PC-9 (cell line): ENCODE measurements around the gene MARCHF3.

Experiments used
- EZH2 ChIP-seq: fragments of 200-600 bp; sonication (generic); IDR thresholded peaks from 2 replicates; pipeline ENCODE4 v1.8.0; 2017; ENCODE audit warnings: antibody characterized with exemption, low read depth
- TF ChIP-seq, protein P1 (sequence below): fragments of 200-600 bp; sonication (generic); conservative IDR thresholded peaks from 2 replicates; pipeline ENCODE4 v1.6.1; 2017; ENCODE audit warnings: mixed run types, antibody characterized with exemption, mild to moderate bottlenecking, moderate library complexity

DNA sequence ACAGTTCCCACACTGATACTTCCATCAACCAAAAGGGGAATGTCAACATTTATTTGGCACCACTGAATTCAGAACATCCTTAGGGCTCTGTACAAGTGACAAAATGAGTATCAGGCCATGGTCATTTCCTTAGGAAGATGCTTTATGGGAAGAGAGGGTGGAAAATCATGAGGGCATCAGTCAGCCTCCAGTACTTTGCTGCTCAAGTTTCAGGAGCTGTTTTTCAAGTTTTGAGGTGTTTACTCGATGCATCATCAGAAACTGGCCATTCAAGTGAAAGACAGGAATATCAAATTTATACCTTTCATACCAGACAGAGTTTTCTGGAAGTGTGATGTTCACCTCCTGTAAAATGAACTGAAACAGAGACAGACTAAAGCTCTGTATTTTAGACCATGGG, 21.2 kb upstream of the MARCHF3 start:
- TF ChIP-seq EZH2 = no peak
- TF ChIP-seq, protein P1, sequence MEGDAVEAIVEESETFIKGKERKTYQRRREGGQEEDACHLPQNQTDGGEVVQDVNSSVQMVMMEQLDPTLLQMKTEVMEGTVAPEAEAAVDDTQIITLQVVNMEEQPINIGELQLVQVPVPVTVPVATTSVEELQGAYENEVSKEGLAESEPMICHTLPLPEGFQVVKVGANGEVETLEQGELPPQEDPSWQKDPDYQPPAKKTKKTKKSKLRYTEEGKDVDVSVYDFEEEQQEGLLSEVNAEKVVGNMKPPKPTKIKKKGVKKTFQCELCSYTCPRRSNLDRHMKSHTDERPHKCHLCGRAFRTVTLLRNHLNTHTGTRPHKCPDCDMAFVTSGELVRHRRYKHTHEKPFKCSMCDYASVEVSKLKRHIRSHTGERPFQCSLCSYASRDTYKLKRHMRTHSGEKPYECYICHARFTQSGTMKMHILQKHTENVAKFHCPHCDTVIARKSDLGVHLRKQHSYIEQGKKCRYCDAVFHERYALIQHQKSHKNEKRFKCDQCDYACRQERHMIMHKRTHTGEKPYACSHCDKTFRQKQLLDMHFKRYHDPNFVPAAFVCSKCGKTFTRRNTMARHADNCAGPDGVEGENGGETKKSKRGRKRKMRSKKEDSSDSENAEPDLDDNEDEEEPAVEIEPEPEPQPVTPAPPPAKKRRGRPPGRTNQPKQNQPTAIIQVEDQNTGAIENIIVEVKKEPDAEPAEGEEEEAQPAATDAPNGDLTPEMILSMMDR = no peak
